Central memory CD8-positive, alpha-beta T cell (primary cell): ENCODE data around the gene SLC35C1.
"Not testable (repeated sequence)": the region's sequence is repeated elsewhere in the genome, so short reads cannot be mapped to it uniquely, and the experiment has no call there.

Experiments used
- ATAC-seq: fragments of 150-1000 bp; cut with Tn5 transposase; replicated peaks from 2 replicates; pipeline ENCODE4 v1.10.0; 2022; ENCODE audit warnings: mild to moderate bottlenecking, moderate FRiP score, moderate number of reproducible peaks; ENCODE audit not compliant: poor library complexity, severe bottlenecking; ENCODE audit errors: extremely low read depth
- DNase-seq, 2 donors: peaks; one replicate each; pipeline ENCODE4 v3.0.0; 2021; ENCODE audit warnings: low spot score in 2 of 2
- H3K27ac Mint-ChIP-seq: one replicate; pipeline ENCODE4 v1.8.0; 2022; ENCODE audit warnings: low read depth, mild to moderate bottlenecking, moderate library complexity, mixed read lengths
- H3K27me3 Mint-ChIP-seq: one replicate; pipeline ENCODE4 v1.8.0; 2022; ENCODE audit warnings: mixed read lengths
- H3K36me3 Mint-ChIP-seq: one replicate; pipeline ENCODE4 v1.8.0; 2022; ENCODE audit warnings: mild to moderate bottlenecking, moderate library complexity, mixed read lengths; ENCODE audit not compliant: insufficient read depth
- H3K4me1 Mint-ChIP-seq: one replicate; pipeline ENCODE4 v1.8.0; 2022; ENCODE audit warnings: mixed read lengths
- H3K4me3 Mint-ChIP-seq: one replicate; pipeline ENCODE4 v1.8.0; 2022; ENCODE audit warnings: mild to moderate bottlenecking, moderate library complexity, mixed read lengths
- H3K9me3 Mint-ChIP-seq: one replicate; pipeline ENCODE4 v1.8.0; 2022; ENCODE audit warnings: mixed read lengths

The SLC35C1 gene

DNA sequence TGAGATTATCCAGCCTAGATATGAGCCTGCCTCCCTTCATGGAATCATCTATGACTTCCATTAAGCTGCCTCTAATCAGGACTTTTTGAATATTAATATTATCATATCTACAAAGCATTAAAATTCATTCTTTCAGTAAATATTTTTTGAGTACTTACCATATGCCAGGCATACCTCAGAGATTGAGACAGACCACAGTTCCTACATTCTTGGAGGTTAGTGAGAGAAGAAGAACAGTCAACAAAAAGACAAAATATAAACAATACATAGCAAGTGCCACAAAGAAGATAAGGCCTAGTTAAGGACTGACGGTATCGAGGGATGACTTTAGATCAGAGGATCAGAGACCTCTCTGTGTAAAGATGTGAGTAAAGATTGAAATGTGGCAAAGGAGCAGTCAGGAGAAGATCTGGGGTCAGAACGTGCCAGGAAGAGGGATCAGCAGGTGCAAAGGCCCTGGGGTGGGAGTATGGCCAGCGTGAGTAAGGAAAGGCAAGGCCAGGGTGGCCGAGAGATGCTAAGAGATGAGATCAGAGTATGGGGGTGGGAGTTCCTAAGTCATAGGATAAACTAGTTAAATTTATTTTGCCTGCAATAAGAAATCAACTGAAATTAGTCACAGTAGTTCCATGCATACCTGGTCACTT, 15.4 kb downstream of the SLC35C1 start:
- H3K36me3 Mint-ChIP-seq: peaks cover 3% of the 10 kb centered on the region
- H3K4me3 Mint-ChIP-seq: no peak overlapping the region
- ATAC-seq (no peak), DNase-seq (no peak)
- H3K4me1 Mint-ChIP-seq: no peaks in the 10 kb centered on the region
- no peaks in the 10 kb centered on the region for H3K9me3 Mint-ChIP-seq
- H3K27ac Mint-ChIP-seq: no peak overlapping the region
- H3K27me3 Mint-ChIP-seq: no peaks in the 10 kb centered on the region

DNA sequence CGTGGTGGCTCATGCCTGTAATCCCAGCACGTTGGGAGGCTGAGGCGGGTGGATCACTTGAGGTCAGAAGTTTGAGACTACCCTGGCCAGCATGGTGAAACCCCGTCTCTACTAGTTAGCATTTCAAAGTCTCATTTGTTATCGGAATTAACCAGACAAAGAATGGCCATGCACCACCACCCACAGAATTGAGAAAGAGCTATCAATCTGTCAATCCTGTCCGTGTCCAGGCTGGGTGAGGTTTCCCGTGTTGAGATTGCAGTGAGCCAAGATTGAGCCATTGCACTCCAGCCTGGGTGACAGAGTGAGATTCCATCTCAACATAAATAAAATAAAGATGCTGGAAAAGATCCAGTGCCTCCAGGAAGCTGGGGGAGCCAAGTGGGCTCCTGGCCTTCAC, 21.5 kb downstream of the SLC35C1 start:
- not testable (repeated sequence) for H3K9me3 Mint-ChIP-seq, H3K4me1 Mint-ChIP-seq, ATAC-seq, H3K36me3 Mint-ChIP-seq, H3K27ac Mint-ChIP-seq, DNase-seq, H3K4me3 Mint-ChIP-seq
- H3K27me3 Mint-ChIP-seq: peaks cover 33% of the 10 kb centered on the region

DNA sequence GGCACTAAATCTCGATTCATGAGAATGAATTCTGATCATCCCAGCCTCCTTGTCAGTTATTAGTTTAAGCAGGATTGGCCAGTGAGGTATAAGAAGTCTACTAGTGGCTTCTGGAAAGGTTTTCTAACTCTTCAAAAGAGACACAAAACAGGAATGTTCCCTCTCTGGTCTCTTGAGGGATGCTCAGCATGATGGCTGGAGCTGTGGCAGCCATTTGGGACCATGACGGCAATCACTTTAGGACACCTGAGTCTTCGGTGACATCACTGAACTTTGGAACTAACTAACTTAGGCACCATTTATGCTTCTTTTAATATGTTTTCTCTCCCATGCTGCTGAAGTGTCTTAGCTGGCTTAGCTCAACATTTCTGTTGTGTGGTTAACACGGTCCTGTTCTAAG, 22.2 kb downstream of the SLC35C1 start:
- H3K27ac Mint-ChIP-seq: no peak overlapping the region
- H3K4me1 Mint-ChIP-seq: no peaks in the 10 kb centered on the region
- H3K27me3 Mint-ChIP-seq: peaks cover 33% of the 10 kb centered on the region

DNA sequence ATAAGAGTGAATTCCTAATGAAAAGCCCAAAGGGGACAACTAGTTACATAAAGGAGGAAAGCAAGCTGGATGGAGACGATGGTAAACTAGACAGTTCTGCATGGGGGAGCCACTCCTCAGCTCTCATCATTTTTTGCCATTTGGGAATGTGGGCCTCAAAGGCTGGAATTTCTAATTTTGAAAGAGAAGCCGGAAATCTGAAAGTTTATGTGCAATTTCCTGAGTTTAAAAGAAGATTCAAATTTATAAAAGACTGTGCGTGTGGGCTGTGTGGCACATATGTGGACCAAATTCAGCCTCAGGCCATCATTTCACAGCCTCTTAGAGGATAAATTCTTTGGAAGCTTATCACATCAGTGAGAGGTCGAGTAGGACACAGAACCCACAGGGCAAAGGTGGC, 24.0 kb downstream of the SLC35C1 start:
- H3K9me3 Mint-ChIP-seq: no peaks in the 10 kb centered on the region
- no peak for ATAC-seq
- peaks cover 4% of the 10 kb centered on the region for H3K36me3 Mint-ChIP-seq
- no peak overlapping the region for H3K4me3 Mint-ChIP-seq
- H3K4me1 Mint-ChIP-seq: peaks cover 5% of the 10 kb centered on the region
- peaks cover 33% of the 10 kb centered on the region for H3K27me3 Mint-ChIP-seq
- no peak for DNase-seq
- no peak overlapping the region for H3K27ac Mint-ChIP-seq

More for the DNA sequence above, 22.2 kb downstream of the SLC35C1 start:
- Mint-ChIP-seq H3K4me3 (no peak overlapping the region), H3K36me3 (peaks cover 4% of the 10 kb centered on the region), H3K9me3 (no peaks in the 10 kb centered on the region)
- DNase-seq (no peak), ATAC-seq (no peak)

DNA sequence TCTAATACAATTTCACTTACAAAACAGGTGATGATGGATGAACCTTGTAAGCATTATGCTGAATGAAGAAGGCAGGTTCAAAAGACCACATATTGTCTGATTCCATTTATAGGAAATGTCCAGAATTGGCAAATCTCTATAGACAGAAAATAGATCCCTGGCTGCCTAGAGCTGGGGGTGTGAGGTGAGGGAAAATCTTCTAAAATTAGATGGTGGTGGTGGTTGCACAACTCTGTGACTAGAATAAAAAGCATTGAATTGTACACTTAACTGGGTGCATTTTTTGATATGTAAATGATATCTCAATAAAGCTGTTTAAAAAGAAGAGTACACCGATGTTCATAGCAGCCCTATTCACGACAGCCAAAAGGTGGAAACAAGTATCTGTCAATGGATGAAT, 25.6 kb downstream of the SLC35C1 start:
- ATAC-seq (no peak), DNase-seq (no peak)
- Mint-ChIP-seq H3K27me3 (peaks cover 33% of the 10 kb centered on the region), H3K27ac (no peak overlapping the region), H3K4me1 (peaks cover 10% of the 10 kb centered on the region), H3K4me3 (no peak overlapping the region), H3K36me3 (peaks cover 4% of the 10 kb centered on the region), H3K9me3 (no peaks in the 10 kb centered on the region)

DNA sequence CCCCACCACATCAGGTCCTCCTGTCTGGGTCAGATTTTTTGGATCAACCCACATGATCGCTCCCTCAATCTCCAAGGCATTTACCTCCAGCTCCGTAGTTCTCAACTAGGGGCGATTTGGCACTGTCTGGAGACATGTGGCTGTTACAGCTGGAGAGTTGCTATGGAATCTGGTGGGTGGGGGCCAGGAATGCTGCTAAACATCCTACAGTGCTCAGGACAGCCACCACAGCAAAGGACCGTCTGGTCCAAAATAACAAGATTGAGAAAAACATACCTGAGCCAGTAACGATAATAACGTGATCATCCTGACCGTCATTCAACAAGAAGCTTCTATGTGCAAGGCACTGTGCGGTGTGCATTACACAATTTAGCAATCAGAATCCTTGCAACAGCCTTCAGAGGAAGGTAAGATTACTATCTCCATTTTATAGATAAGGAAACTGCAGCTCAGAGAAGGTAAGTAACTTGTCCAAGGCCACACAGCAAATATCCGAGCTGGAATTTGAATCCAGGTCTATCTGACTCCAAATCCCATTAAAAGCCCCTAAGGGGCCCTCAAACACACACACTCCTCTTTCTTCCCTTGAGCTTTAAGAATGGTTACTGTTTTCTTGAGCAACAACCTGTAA, 28.0 kb downstream of the SLC35C1 start:
- Mint-ChIP-seq H3K4me3 (no peak overlapping the region), H3K4me1 (peaks cover 10% of the 10 kb centered on the region), H3K36me3 (peaks cover 1% of the 10 kb centered on the region), H3K27me3 (peaks cover 10% of the 10 kb centered on the region), H3K27ac (no peak overlapping the region), H3K9me3 (no peaks in the 10 kb centered on the region)
- DNase-seq: no peak
- ATAC-seq: no peak

DNA sequence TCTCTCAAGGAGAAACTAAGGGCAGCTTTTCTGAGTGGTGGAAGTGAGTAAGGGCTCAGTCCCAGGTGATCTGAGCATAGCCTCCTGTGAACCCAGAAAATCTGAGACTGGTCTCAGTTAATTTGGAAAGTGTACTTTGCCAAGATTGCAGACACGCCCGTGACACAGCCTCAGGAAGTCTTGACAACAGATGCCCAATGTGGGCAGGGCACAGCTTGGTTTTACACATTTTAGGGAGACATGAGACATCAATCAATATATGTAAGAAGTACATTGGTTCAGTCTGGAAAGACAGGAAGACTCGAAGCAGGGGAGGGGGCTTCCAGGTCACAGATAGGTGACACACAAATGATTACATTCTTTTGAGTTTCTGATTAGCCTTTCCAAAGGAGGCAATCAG, 28.8 kb downstream of the SLC35C1 start:
- Mint-ChIP-seq H3K4me3 (no peak overlapping the region), H3K4me1 (peaks cover 10% of the 10 kb centered on the region), H3K27me3 (peaks cover 2% of the 10 kb centered on the region), H3K36me3 (no peaks in the 10 kb centered on the region), H3K9me3 (no peaks in the 10 kb centered on the region), H3K27ac (no peak overlapping the region)
- no peak for ATAC-seq
- DNase-seq: no peak

DNA sequence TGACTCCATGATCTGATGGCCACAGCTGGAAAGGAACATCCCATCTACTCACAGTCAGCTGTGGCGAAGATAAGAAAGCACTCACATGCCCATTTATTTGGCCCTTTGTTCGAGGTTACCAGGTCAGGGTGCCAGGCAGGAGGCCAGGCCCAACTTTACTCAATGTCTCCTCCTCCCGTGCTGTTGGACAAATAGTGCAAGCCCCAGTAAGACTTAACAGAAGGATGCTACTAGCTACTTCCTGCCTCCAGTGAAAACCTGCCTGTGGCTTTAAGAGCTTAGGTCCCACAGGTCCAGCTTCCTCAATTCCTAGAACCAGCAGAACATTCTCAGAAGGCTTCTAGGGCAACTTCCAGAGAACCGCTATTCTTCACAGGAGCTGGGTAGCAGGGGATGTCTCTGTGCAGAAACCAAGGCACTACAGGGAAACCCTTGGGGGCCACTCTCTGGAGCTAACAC, 29.4 kb downstream of the SLC35C1 start:
- no peak for DNase-seq
- H3K4me3 Mint-ChIP-seq: no peak overlapping the region
- H3K4me1 Mint-ChIP-seq: peaks cover 10% of the 10 kb centered on the region
- H3K36me3 Mint-ChIP-seq: no peaks in the 10 kb centered on the region
- H3K27me3 Mint-ChIP-seq: no peaks in the 10 kb centered on the region
- H3K9me3 Mint-ChIP-seq: no peaks in the 10 kb centered on the region
- no peak for ATAC-seq
- H3K27ac Mint-ChIP-seq: no peak overlapping the region

DNA sequence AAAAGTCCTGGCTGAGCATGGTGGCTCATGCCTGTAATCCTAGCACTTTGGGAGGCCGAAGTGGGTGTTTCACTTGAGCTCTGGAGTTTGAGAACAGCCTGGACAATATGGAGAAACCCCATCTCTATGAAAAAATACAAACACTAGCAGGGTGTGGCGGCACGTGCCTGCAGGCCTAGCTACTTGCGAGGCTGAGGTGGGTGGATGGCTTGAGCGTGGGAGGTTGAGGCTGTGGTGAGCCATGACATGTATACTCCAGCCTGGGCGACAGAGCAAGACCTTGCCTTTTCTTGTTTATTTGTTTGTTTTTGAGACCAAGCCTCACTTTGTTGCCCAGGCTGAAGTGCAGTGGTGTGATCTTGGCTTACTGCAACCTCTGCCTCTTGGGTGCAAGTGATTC, 34.3 kb downstream of the SLC35C1 start:
- no peaks in the 10 kb centered on the region for H3K27me3 Mint-ChIP-seq
- H3K9me3 Mint-ChIP-seq: no peaks in the 10 kb centered on the region
- peaks cover 10% of the 10 kb centered on the region for H3K4me1 Mint-ChIP-seq
- no peak for ATAC-seq
- no peak overlapping the region for H3K4me3 Mint-ChIP-seq
- peaks cover 2% of the 10 kb centered on the region for H3K36me3 Mint-ChIP-seq
- DNase-seq: no peak
- no peak overlapping the region for H3K27ac Mint-ChIP-seq

DNA sequence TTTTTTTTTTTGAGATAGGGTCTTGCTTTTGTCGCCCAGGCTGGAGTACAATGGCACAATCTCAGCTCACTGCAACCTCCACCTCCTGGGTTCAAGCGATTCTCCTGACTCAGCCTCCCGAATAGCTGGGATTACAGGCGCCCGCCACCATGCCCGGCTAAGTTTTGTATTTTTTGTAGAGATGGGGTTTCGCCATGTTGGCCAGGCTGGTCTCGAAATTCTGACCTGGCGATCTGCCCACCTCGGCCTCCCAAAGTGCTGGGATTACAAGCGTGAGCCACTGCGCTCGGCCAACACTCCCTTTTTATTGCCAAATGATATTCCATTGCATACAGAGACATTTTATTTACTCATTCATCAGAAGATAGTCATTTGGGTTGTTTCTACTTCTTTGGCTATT, 35.3 kb downstream of the SLC35C1 start:
- not testable (repeated sequence) for DNase-seq, H3K27me3 Mint-ChIP-seq, H3K4me1 Mint-ChIP-seq, H3K4me3 Mint-ChIP-seq, H3K36me3 Mint-ChIP-seq, H3K27ac Mint-ChIP-seq, H3K9me3 Mint-ChIP-seq, ATAC-seq

DNA sequence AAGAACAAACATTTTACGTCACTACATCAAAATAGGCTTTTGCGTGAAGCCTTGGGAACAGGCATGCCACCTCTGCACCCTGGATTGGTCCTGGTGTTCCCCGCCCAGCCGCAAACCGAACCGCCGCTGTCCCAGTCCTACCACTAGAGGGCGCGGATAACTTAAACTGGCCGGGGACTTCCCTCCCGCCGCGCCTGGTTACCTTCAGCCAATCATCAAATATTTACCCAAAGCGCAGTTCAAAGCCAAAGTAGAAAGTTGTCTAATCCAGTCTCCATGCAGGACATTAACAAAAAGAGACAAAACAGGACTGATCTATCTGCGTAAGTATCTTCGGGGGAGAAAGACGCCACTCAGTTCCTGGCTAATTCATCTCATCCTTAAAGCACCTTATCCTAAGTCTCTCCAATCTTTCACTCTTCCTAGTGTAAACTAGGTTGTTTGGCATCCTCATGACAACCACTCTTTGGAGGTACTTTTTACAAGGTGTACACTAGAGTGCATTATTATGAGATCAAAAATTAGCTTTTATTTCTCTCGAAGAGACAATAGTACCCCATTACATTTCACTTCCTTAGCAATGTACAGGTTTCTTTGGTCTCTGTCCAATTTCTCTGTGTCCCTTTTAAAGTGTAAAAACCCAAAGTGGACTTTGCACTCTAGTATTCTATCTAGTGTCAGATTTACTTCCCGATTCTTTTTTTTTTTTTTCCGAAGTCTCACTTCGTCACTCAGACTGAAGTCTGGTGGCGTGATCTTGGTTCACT, 38.4 kb downstream of the SLC35C1 start:
- Mint-ChIP-seq H3K27ac (peak overlapping the region; percentile 90), H3K36me3 (peaks cover 17% of the 10 kb centered on the region), H3K4me3 (peak overlapping the region; percentile 34), H3K4me1 (peaks cover 29% of the 10 kb centered on the region), H3K27me3 (peaks cover 9% of the 10 kb centered on the region), H3K9me3 (no peaks in the 10 kb centered on the region)
- DNase-seq (peak; percentile 86 to 92), ATAC-seq (peak; percentile 47)

DNA sequence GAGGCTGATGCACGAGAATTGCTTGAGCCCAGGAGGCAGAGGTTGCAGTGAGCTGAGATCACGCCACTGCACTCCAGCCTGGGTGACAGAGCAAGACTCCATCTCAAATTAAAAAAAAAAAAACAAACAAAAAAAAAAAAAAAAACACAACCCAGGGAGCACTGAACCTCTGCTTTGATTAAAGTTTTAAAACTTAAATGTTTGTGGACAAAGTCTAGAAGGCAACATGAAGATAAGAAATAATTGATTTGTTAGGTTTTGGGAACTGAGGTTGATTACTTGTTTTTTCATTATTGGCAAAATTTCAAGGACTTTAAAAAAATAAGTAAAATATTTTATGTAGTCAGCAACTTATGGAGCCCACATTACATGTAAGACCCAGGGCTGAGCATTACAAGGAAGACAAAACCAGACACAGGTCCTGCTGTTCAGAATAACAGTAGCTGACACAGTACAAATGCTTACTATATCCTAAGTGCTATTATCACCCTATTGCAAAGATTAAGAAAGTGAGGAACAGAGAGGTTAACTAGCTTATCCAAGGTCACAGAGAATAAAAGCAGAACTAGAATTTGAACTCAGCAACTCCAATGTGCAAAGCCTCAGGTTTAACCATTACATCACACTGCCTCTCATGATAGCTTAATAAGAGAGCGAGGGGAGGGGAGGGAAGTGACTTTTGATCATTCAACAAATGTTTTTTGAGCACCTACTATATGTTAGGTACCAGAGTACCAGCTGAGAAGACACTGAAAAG, 40.1 kb downstream of the SLC35C1 start:
- H3K27ac Mint-ChIP-seq: peak overlapping the region; percentile 97
- no peak for ATAC-seq
- no peaks in the 10 kb centered on the region for H3K9me3 Mint-ChIP-seq
- H3K27me3 Mint-ChIP-seq: peaks cover 9% of the 10 kb centered on the region
- H3K4me1 Mint-ChIP-seq: peaks cover 40% of the 10 kb centered on the region
- DNase-seq: no peak
- H3K36me3 Mint-ChIP-seq: peaks cover 24% of the 10 kb centered on the region
- no peak overlapping the region for H3K4me3 Mint-ChIP-seq
